Myometrial cell (primary cell): ENCODE results near the gene SLC28A1. TPM values are rescaled to one million over a fixed set of nuclear protein-coding genes. Genes with fewer than 3 reads are reported as not detected.

Experiments used
- total RNA-seq: library from RNA; depleted of rRNA; stranded (reverse); fragments of >200 nt; gene quantifications from 2 replicates; pipeline ENCODE4 v1.2.3, GENCODE V29; 2015

SLC28A1 gene
- total RNA-seq: not detected in 2 replicates

GRCh38 chr15:84883916-84884781 lies at the start of gene SLC28A1:
TSS of gene SLC28A1 (plus strand) at chr15:84884662. CDS start at chr15:84887761, 3,099 bp downstream.

GRCh38 chr15:84981711-84982300 lies 97.3 kb downstream of the SLC28A1 start, which contains the start of gene PDE8A:
TSS of gene PDE8A (plus strand) at chr15:84981856. CDS start at chr15:84982163, 307 bp downstream.

Other genes with a start within 250 kb of the SLC28A1 start
- gene WDR73, start 230.4 kb upstream of the SLC28A1 start, total RNA-seq: 8.6 and 16.8 TPM in 2 replicates
- 6.9 and 14.9 TPM in 2 replicates for gene NMB, start 226.5 kb upstream of the SLC28A1 start, total RNA-seq
- 244 and 247 TPM in 2 replicates for gene SEC11A, start 168.5 kb upstream of the SLC28A1 start, total RNA-seq
- 4.6 and 6.3 TPM in 2 replicates for gene ZNF592, start 136.1 kb upstream of the SLC28A1 start, total RNA-seq
- gene ALPK3, start 67.3 kb upstream of the SLC28A1 start, total RNA-seq: under 0.01 and 0.29 TPM in 2 replicates
- gene PDE8A, start 97.2 kb downstream of the SLC28A1 start, total RNA-seq: 15.3 and 15.6 TPM in 2 replicates